GM19468 (cell line): Measurements from ENCODE around the gene MAP3K4.

ENCODE experiments used
- ATAC-seq: cut with Tn5 transposase; IDR thresholded peaks from one replicate; pipeline ENCODE4 v1.9.1; 2021; ENCODE audit warnings: mild to moderate bottlenecking, moderate library complexity, moderate number of reproducible peaks; ENCODE audit not compliant: unreplicated experiment; ENCODE audit errors: extremely low read depth

Gene MAP3K4

GRCh38 chr6:161136655-161137054 lies 145.1 kb downstream of the MAP3K4 start:
- no peak for ATAC-seq

- no peak for ATAC-seq
Measured at GRCh38 chr6:161137320-161137719, 145.8 kb downstream of the MAP3K4 start.

GRCh38 chr6:161137839-161138542 lies 146.4 kb downstream of the MAP3K4 start:
- no peak for ATAC-seq

GRCh38 chr6:161138543-161139303 lies 147.2 kb downstream of the MAP3K4 start:
- no peak for ATAC-seq

GRCh38 chr6:161139304-161139765 lies 147.8 kb downstream of the MAP3K4 start:
- ATAC-seq = no peak

- no peak for ATAC-seq
Measured at GRCh38 chr6:161139766-161140553, 148.4 kb downstream of the MAP3K4 start.

GRCh38 chr6:161140554-161140875 lies 148.9 kb downstream of the MAP3K4 start:
- no peak for ATAC-seq

DNA sequence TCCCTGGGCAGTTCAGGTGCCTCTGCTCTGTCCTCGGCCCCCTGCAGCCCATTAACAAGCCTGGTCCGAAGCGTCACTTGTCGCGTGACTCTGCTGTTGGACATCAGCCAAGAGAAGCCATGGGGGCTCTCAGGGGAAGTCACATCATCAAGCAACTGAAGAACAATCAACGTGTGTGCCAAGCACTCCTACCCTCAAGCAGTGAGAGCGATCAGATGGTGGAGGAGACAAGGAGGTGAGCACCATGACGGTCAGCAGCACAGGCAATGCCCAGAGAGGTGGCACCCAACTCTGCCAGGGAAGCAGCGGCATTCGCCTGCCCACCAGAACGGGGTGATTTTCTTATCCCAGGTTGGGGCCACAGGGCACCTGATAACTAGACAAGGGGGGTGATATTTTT lies 149.6 kb downstream of the MAP3K4 start:
- ATAC-seq = no peak

DNA sequence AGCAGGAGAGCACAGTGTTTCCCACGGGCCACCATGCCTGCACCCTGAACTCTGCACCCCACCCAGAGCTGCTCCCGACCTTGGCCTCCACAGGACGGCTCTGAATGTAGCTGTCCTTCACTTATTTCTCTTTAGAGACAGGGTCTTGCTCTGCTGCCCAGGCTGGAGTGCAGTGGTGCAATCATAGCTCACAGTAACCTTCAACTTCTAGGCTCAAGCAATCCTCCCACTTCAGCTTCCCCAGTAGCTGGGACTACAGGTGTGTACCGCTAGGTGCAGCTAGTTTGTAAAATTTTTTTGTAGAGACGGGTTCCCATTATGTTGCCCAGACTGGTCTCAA lies 151.4 kb downstream of the MAP3K4 start:
- no peak for ATAC-seq

DNA sequence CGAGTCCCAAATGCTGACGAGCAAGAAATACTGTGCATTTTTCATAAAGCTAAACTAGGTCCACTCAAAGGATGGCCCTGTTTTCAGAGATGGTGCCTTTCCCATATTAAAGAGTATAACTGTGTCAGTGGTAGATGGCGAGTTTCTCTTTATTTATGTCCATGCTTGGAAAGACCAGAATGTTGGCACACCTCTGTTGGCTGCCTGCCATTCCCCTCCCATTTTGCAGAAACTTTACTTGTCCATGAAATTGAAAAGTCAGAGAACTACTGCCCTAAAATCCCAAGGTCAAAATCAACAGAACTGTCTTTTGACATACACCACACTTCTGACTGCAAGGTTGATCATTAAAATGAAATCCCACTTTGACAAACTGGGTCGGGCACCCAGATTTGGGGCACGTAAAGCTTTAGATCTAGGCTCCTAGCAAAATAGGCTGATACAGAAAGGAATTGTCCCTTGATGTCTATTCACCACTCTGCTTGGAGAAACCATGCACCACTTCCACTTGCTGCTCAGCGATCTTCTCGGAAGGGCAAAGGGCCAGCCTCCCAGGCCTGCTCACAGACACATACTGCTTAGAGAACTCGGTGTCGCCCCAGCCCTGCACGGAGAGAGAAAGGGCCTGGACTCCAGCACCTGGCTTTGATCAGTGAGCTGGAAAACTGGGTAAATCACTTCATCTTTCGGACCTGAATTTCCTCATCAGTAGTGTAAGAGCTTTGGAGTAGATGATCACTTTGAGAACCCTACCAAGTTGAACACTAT lies 152.3 kb downstream of the MAP3K4 start:
- ATAC-seq = no peak

- no peak for ATAC-seq
Measured at GRCh38 chr6:161150136-161150535, 158.6 kb downstream of the MAP3K4 start.

- ATAC-seq = no peak
Measured at GRCh38 chr6:161150566-161150965, 159.0 kb downstream of the MAP3K4 start.

- no peak for ATAC-seq
Measured at GRCh38 chr6:161151059-161151645, 159.6 kb downstream of the MAP3K4 start.

DNA sequence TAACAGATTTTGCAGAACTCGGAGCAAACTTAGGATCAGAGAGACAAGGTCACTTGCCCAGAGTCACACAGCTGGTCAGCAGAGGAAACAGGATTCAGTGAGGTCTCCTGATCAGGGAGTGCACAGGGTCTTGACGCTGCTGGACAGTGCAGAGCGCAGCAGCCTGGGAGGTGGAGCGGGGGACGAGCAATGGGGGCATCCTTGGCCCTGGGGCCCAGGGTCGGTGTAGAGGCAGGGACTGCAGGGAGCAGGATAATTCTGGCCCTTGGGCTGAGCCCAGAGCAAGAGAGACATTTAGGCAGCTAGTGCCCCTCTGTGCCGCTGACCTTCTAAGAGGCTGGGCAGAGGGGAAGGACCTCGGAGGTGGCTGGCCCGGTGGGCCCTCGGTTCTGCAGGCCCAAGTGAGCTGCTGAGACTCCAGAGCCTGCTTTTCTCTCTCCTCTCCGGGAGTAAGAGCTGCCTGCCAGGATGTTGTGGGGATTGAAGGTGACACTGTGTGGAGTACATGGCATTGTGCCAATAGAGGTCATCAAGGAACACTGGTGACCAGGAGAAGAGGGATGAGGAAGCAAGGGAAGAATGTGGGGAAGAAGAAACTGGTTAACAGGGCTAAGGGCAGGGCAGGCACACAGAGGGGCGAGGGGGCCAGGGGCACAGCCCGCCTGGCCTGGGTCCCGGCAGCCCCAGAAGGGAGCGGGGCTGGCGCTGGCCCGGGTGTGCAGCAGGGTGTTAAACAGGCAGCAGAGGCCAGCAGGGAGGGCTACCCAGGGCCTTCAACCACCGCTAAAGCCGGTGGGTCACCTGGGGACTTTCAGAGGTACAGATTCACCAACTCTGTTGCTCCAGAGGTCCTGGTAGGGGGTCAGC lies 160.3 kb downstream of the MAP3K4 start:
- ATAC-seq = no peak

- no peak for ATAC-seq
Measured at GRCh38 chr6:161152527-161152862, 160.9 kb downstream of the MAP3K4 start.

GRCh38 chr6:161152907-161153662 lies 161.5 kb downstream of the MAP3K4 start:
- ATAC-seq = no peak

GRCh38 chr6:161153725-161154124 lies 162.2 kb downstream of the MAP3K4 start:
- ATAC-seq = no peak

- no peak for ATAC-seq
Measured at GRCh38 chr6:161154796-161155335, 163.3 kb downstream of the MAP3K4 start.
